GM12878 (cell line): ENCODE measurements around the gene PPARD. TPM values are rescaled to one million over a fixed set of nuclear protein-coding genes. Genes with fewer than 3 reads are reported as not detected.

ENCODE experiments used
- ATAC-seq: fragments of 200-7000 bp; cut with Tn5 transposase; 3 replicates; pipeline ENCODE4 v1.9.1; 2020; ENCODE audit warnings: mild to moderate bottlenecking, moderate library complexity
- BruUV-seq: library from RNA; stranded (reverse); fragments of 400-500 nt; replicated peaks from 2 replicates; lab custom pipeline; 2021; lab: Mats Ljungman, UMichigan
- CTCF ChIA-PET: fragments of 300-600 bp; sonication (Branson Sonifier 250); formaldehyde crosslinking; extraction: SDS; loops from one replicate; lab custom pipeline; 2021; ENCODE audit warnings: inconsistent platforms; lab: Yijun Ruan, JAX
- POLR2A ChIA-PET: fragments of 350-600 bp; formaldehyde crosslinking; extraction: SDS; loops from one replicate; lab custom pipeline; 2021; ENCODE audit warnings: inconsistent platforms; lab: Charles Lee
- RAD21 ChIA-PET: fragments of 300-600 bp; sonication (Branson Sonifier 250); formaldehyde crosslinking; loops from one replicate; lab custom pipeline; 2023; ENCODE audit warnings: antibody characterized with exemption; ENCODE audit not compliant: unreplicated experiment; lab: Charles Lee
- SMC1A ChIA-PET: fragments of 300-600 bp; sonication (Branson Sonifier 250); formaldehyde crosslinking; loops from one replicate; lab custom pipeline; 2023; ENCODE audit not compliant: unreplicated experiment, uncharacterized antibody; lab: Charles Lee
- DNase-seq: peaks from one replicate; pipeline ENCODE4 v3.0.0-alpha.2; 2011; ENCODE audit warnings: low read depth, low spot score
- FAIRE-seq: peaks from 3 replicates; lab custom pipeline; 2011; peaks lifted over from hg19 to GRCh38; lab: Jason Lieb, UNC
- H2AFZ ChIP-seq: 2 replicates; pipeline ENCODE4 v1.6.0; 2011; ENCODE audit warnings: low read depth, low read length, control low read depth; ENCODE audit not compliant: control insufficient read depth
- H3K27ac ChIP-seq: 2 replicates; pipeline ENCODE4 v1.5.1; 2011; ENCODE audit warnings: control low read depth; ENCODE audit not compliant: control insufficient read depth, insufficient read depth
- H3K27me3 ChIP-seq, 2 experiments: replicated peaks in 1 of 2; 2 replicates each; pipeline versions ENCODE4 v1.6.0 to v1.6.1; 2011; ENCODE audit warnings: low read length in 1 of 2; ENCODE audit not compliant: control insufficient read depth in 2 of 2, insufficient read depth in 2 of 2
- H3K36me3 ChIP-seq, 2 experiments: 2 replicates each; pipeline ENCODE4 v1.5.1; 2011; ENCODE audit warnings: low read length in 1 of 2; ENCODE audit not compliant: control insufficient read depth in 2 of 2, insufficient read depth in 2 of 2
- H3K4me1 ChIP-seq: 2 replicates; pipeline ENCODE4 v1.6.1; 2011; ENCODE audit warnings: mild to moderate bottlenecking, low read length, moderate library complexity, mixed read lengths; ENCODE audit not compliant: control insufficient read depth, insufficient read depth
- H3K4me2 ChIP-seq: 2 replicates; pipeline ENCODE4 v1.6.0; 2011; ENCODE audit warnings: control low read depth; ENCODE audit not compliant: control insufficient read depth, insufficient read depth
- H3K4me3 ChIP-seq: fragments of 200-600 bp; sonication (generic); 2 replicates; pipeline ENCODE4 v1.5.1; 2016
- H3K79me2 ChIP-seq: 2 replicates; pipeline ENCODE4 v1.6.0; 2011; ENCODE audit warnings: low read length; ENCODE audit not compliant: control insufficient read depth, insufficient read depth
- H3K9ac ChIP-seq: 2 replicates; pipeline ENCODE4 v1.8.0; 2011; ENCODE audit warnings: low read length, control low read depth, mixed read lengths; ENCODE audit not compliant: control insufficient read depth, insufficient read depth
- H3K9me3 ChIP-seq: replicated peaks from 3 replicates; pipeline ENCODE4 v1.5.1; 2011; ENCODE audit warnings: mild to moderate bottlenecking, low read length; ENCODE audit not compliant: control insufficient read depth, insufficient read depth
- H4K20me1 ChIP-seq: 2 replicates; pipeline ENCODE4 v1.6.0; 2011; ENCODE audit not compliant: control insufficient read depth, insufficient read depth
- ETV6 ChIP-seq, 2 experiments: fragments of 450-650 bp in 1 of 2; IDR thresholded peaks in 1 of 2; conservative IDR thresholded peaks in 1 of 2; 2 replicates each; pipeline ENCODE4 v1.6.1; 2014; ENCODE audit warnings: antibody characterized with exemption in 1 of 2, borderline replicate concordance in 1 of 2, low read depth in 1 of 2, mild to moderate bottlenecking in 1 of 2, moderate library complexity in 1 of 2
- HDGF ChIP-seq: fragments of 450-650 bp; IDR thresholded peaks from 2 replicates; pipeline ENCODE4 v1.6.1; 2016; ENCODE audit warnings: antibody characterized with exemption
- MTA3 ChIP-seq: IDR thresholded peaks from 2 replicates; pipeline ENCODE4 v1.6.1; 2012; ENCODE audit warnings: low read length, inconsistent platforms, borderline replicate concordance
- NR2C1 ChIP-seq: fragments of 450-650 bp; IDR thresholded peaks from 2 replicates; pipeline ENCODE4 v1.6.1; 2017; ENCODE audit warnings: antibody characterized with exemption, mild to moderate bottlenecking, moderate library complexity
- POLR2A ChIP-seq: IDR thresholded peaks from 2 replicates; pipeline ENCODE4 v1.6.1; 2011; ENCODE audit warnings: low read depth, mild to moderate bottlenecking, low read length
- SP1 ChIP-seq: IDR thresholded peaks from one replicate; pipeline ENCODE4 v1.6.1; 2011; ENCODE audit warnings: low read depth, low read length
- SREBF2 ChIP-seq: IDR thresholded peaks from 2 replicates; pipeline ENCODE4 v1.6.1; 2012; ENCODE audit warnings: mild to moderate bottlenecking, low read length
- WGBS: methylation state at CpG from one replicate; pipeline ENCODE4 v1.1.6; 2016; ENCODE audit warnings: low lambda C conversion rate; ENCODE audit not compliant: insufficient replicate concordance, insufficient coverage; ENCODE audit errors: missing lambda C conversion rate; 5-methylcytosine and 5-hydroxymethylcytosine counted together
- in situ Hi-C: fragments of 300-500 bp; cut with MboI; formaldehyde crosslinking; loops from 9 replicates; pipeline ENCODE4 v1.14.3; 2018; ENCODE audit warnings: mixed read lengths
- intact Hi-C: fragments of 100-400 bp; cut with micrococcal nuclease; formaldehyde crosslinking; loops from one replicate; pipeline ENCODE4 v1.14.2; 2022; ENCODE audit not compliant: unreplicated experiment
- polyA plus RNA-seq, 11 experiments: library from polyadenylated mRNA; depleted of rRNA in 4 of 11; unstranded in 6 of 11; stranded (reverse) in 5 of 11; fragments of >200 nt; fragmentation: Nextera tagmentation in 4 of 11; fragmentation: Illumina TruSeq in 1 of 11; extraction: Ambion mirVana in 4 of 11; extraction: Trizol in 1 of 11; gene quantifications; 1 replicate in 1 of 11; 2 replicates in 10 of 11; pipeline versions ENCODE4 v1.2.1 to v1.2.3, GENCODE V29; 2011 to 2016; ENCODE audit warnings: inconsistent platforms in 2 of 11, missing spikeins in 2 of 11, low read depth in 1 of 11
- total RNA-seq, 4 experiments: library from RNA; depleted of rRNA in 3 of 4; stranded (reverse); fragments of >200 nt in 3 of 4; fragmentation: Illumina TruSeq in 1 of 4; extraction: Trizol in 1 of 4; gene quantifications; 2 replicates each; pipeline versions ENCODE4 v1.2.1 to v1.2.3, GENCODE V29; 2013 to 2021

The PPARD gene
- total and polyA plus RNA-seq, 10 of the 15 experiments (the other 5 are each of a cell fraction or from before 2014, with no cell fraction given), result 0.05 to 12.6 (median 6.7) TPM

GRCh38 chr6:35454391-35455110, 112.2 kb downstream of the PPARD start:
- Histone ChIP-seq H3K79me2 (peaks cover 4% of the 10 kb centered on the region), H3K27ac (no peak overlapping the region), H3K27me3 (0 out of 4 replicates have a peak, but pooled peaks cover 0 to 3% of the 10 kb centered on the region in 2 experiments)
- no peak for DNase-seq
- POLR2A ChIA-PET, result interaction anchor here (0.6 to 0.9 kb wide), 2 partner anchors 11 to 136 kb away, joined by 3 to 4 read pairs; no protein-coding TSS in a partner anchor
- RAD21 ChIA-PET, result interaction anchor here (1.1 to 8.7 kb wide), 2 partner anchors 111 to 282 kb away, joined by 3 to 125 read pairs; partner anchors contain the start of gene PPARD
- in situ Hi-C loops, result loop anchor here (5.0 kb wide), 1 partner anchor 112 kb away; the partner anchor contains the start of gene PPARD
- TF ChIP-seq SP1 (no peak), HDGF (no peak), POLR2A (no peak), NR2C1 (no peak), SREBF2 (no peak), MTA3 (no peak), ETV6 (conservative IDR thresholded peaks at IDR 0.05 in 1 of 2, IDR thresholded peaks at IDR 0.05 in 1 of 2; ENCODE audit: borderline replicate concordance in 1 of 2, low read depth in 1 of 2) (no peak)
- TF ChIP-seq, all 136 proteins: peak for 0
- no peaks in the 10 kb centered on the region for H3K9me3 ChIP-seq
- BruUV-seq, result no TSS peak
- no peak overlapping the region for H3K4me3 ChIP-seq
- FAIRE-seq, result no peak
- no peak overlapping the region for H2AFZ ChIP-seq
- H3K4me2 ChIP-seq, result peak overlapping the region; percentile 9; the same call in 1 of the 2 replicates
- peaks cover 10% of the 10 kb centered on the region for H3K4me1 ChIP-seq
- intact Hi-C loops, result no loop called here
- whole genome bisulfite sequencing, result 96% methylated on average over 9 of the region's 9 CpGs
- no peak for ATAC-seq
- H4K20me1 ChIP-seq, result no peaks in the 10 kb centered on the region
- no peak overlapping the region for H3K9ac ChIP-seq
- CTCF ChIA-PET, result interaction anchor here (1.0 to 1.8 kb wide), 2 partner anchors 13 to 127 kb away, joined by 3 to 10 read pairs; partner anchors contain the start of gene RPL10A
- H3K36me3 ChIP-seq, result peaks cover 2 to 6% of the 10 kb centered on the region in 2 experiments; a peak in 3 of 4 replicates
- SMC1A ChIA-PET, result interaction anchor here (0.7 to 1.8 kb wide), 2 partner anchors 17 to 63 kb away, joined by 4 to 7 read pairs; no protein-coding TSS in a partner anchor
